ENCODE data around the gene GLT8D2. TPM values are rescaled to one million over a fixed set of nuclear protein-coding genes. Genes with fewer than 3 reads are reported as not detected.

GLT8D2 gene
- polyA plus RNA-seq, 3 donors, result not detected

- intact Hi-C loops (cut with micrococcal nuclease), result no loop called here
- DNase-seq, result no peak
- Mint-ChIP-seq H3K9me3 (peaks cover 0 to 2% (median 0%) of the 10 kb centered on the region in 7 donors), H3K27me3 (ENCODE audit: low read depth in 3 of 3) (peaks cover 0 to 24% (median 11%) of the 10 kb centered on the region in 3 donors), H3K36me3 (no peaks in the 10 kb centered on the region), H3K4me1 (no peaks in the 10 kb centered on the region), H3K27ac (no peak overlapping the region), H3K4me3 (no peak overlapping the region)
- H3K9ac ChIP-seq (ENCODE audit: insufficient read depth, low read length, poor library complexity, severe bottlenecking), result no peak overlapping the region
- no peak for TF ChIP-seq CTCF (IDR thresholded peaks at IDR 0.05)
- no peaks in the 10 kb centered on the region for H3K79me2 ChIP-seq (ENCODE audit: insufficient read depth, low read length)
- H3K36me3 ChIP-seq (replicated peaks in 1 of 2; ENCODE audit: control insufficient read depth in 1 of 2, insufficient read depth in 2 of 2, low read length in 2 of 2), result no peaks in the 10 kb centered on the region
- no peaks in the 10 kb centered on the region for H4K20me1 ChIP-seq (ENCODE audit: insufficient read depth, low read length)
- H3K4me1 ChIP-seq (ENCODE audit: control insufficient read depth in 1 of 2, insufficient read depth in 2 of 2, low read length in 2 of 2), result no peaks in the 10 kb centered on the region
- no peak overlapping the region for H2AFZ ChIP-seq (ENCODE audit: insufficient read depth, low read depth, low read length, poor library complexity, severe bottlenecking)
- 91% methylated on average over 2 of the region's 3 CpGs for WGBS (ENCODE audit: insufficient coverage)
- no peak overlapping the region for H3K4me2 ChIP-seq (replicated peaks; ENCODE audit: extremely low read depth, low read length, poor library complexity, severe bottlenecking)
- H3K4me3 ChIP-seq (replicated peaks in 1 of 3; ENCODE audit: low read depth in 2 of 3, low read length in 3 of 3), result no peak overlapping the region
- H3K27me3 ChIP-seq (ENCODE audit: control insufficient read depth in 2 of 2, insufficient read depth in 2 of 2, low read length in 2 of 2), result peaks cover 3% of the 10 kb centered on the region in 2 donors
- no peaks in the 10 kb centered on the region for H3K9me3 ChIP-seq (replicated peaks in 1 of 2; ENCODE audit: control insufficient read depth in 1 of 2, insufficient read depth in 1 of 2, low read length in 2 of 2)
- no peak overlapping the region for H3K27ac ChIP-seq (ENCODE audit: low read depth in 1 of 2, low read length in 2 of 2)
These were observed 47.3 kb downstream of the GLT8D2 start for GRCh38 chr12:104002686-104003085.

GRCh38 chr12:104000807-104001434, 49.1 kb downstream of the GLT8D2 start:
- H3K9ac ChIP-seq (ENCODE audit: insufficient read depth, low read length, poor library complexity, severe bottlenecking), result no peak overlapping the region
- Mint-ChIP-seq H3K27me3 (ENCODE audit: low read depth in 3 of 3) (peaks cover 0 to 20% (median 11%) of the 10 kb centered on the region in 3 donors), H3K9me3 (peaks cover 0 to 1% (median 0%) of the 10 kb centered on the region in 7 donors), H3K36me3 (no peaks in the 10 kb centered on the region), H3K27ac (no peak overlapping the region), H3K4me3 (no peak overlapping the region), H3K4me1 (no peaks in the 10 kb centered on the region)
- no peaks in the 10 kb centered on the region for H4K20me1 ChIP-seq (ENCODE audit: insufficient read depth, low read length)
- no peaks in the 10 kb centered on the region for H3K36me3 ChIP-seq (replicated peaks in 1 of 2; ENCODE audit: control insufficient read depth in 1 of 2, insufficient read depth in 2 of 2, low read length in 2 of 2)
- H3K79me2 ChIP-seq (ENCODE audit: insufficient read depth, low read length), result no peaks in the 10 kb centered on the region
- no peak overlapping the region for H3K4me2 ChIP-seq (replicated peaks; ENCODE audit: extremely low read depth, low read length, poor library complexity, severe bottlenecking)
- intact Hi-C loops (cut with micrococcal nuclease), result no loop called here
- no peak overlapping the region for H2AFZ ChIP-seq (ENCODE audit: insufficient read depth, low read depth, low read length, poor library complexity, severe bottlenecking)
- H3K4me1 ChIP-seq (ENCODE audit: control insufficient read depth in 1 of 2, insufficient read depth in 2 of 2, low read length in 2 of 2), result no peaks in the 10 kb centered on the region
- no peak overlapping the region for H3K4me3 ChIP-seq (replicated peaks in 1 of 3; ENCODE audit: low read depth in 2 of 3, low read length in 3 of 3)
- no peak overlapping the region for H3K27ac ChIP-seq (ENCODE audit: low read depth in 1 of 2, low read length in 2 of 2)
- no peak for DNase-seq
- peaks cover 3% of the 10 kb centered on the region in 2 donors for H3K27me3 ChIP-seq (ENCODE audit: control insufficient read depth in 2 of 2, insufficient read depth in 2 of 2, low read length in 2 of 2)
- H3K9me3 ChIP-seq (replicated peaks in 1 of 2; ENCODE audit: control insufficient read depth in 1 of 2, insufficient read depth in 1 of 2, low read length in 2 of 2), result no peaks in the 10 kb centered on the region
- no peak for TF ChIP-seq CTCF (IDR thresholded peaks at IDR 0.05)
- 100% methylated on average over 1 of the region's 3 CpGs for WGBS (ENCODE audit: insufficient coverage)

All from CD14-positive monocyte (primary cell).